Activated T-helper 2 cell treated with anti-CD3 and anti-CD28 coated beads, Interferon-gamma antibody, Interleukin-2, Interleukin-4, amounts not matched to agents 10 μg/mL and 5 μg/mL and 100 μg/mL, durations not matched to agents 14 hours and 24 hours and 36 hours (primary cell): ENCODE measurements around the gene PLEKHG5. TPM values are rescaled to one million over a fixed set of nuclear protein-coding genes. Genes with fewer than 3 reads are reported as not detected.

ENCODE experiments used
- DNase-seq: peaks from one replicate; pipeline ENCODE4 v3.0.0; 2021; ENCODE audit warnings: low spot score
- H3K27ac Mint-ChIP-seq: one replicate; pipeline ENCODE4 v1.8.0; 2021; ENCODE audit warnings: mixed read lengths
- H3K27me3 Mint-ChIP-seq: one replicate; pipeline ENCODE4 v1.8.0; 2021; ENCODE audit warnings: low read depth, mixed read lengths
- H3K36me3 Mint-ChIP-seq: one replicate; pipeline ENCODE4 v1.8.0; 2021; ENCODE audit warnings: low read depth, mixed read lengths
- H3K4me1 Mint-ChIP-seq: one replicate; pipeline ENCODE4 v1.8.0; 2021; ENCODE audit warnings: low read depth, mixed read lengths
- H3K4me3 Mint-ChIP-seq: one replicate; pipeline ENCODE4 v1.8.0; 2021; ENCODE audit warnings: low read depth, mild to moderate bottlenecking, moderate library complexity, mixed read lengths
- H3K9me3 Mint-ChIP-seq: one replicate; pipeline ENCODE4 v1.8.0; 2021; ENCODE audit warnings: mixed read lengths
- intact Hi-C: fragments of 100-400 bp; cut with micrococcal nuclease; formaldehyde crosslinking; loops from one replicate; pipeline ENCODE4 v1.15.1; 2023
- total RNA-seq: library from RNA; stranded (reverse); gene quantifications from 2 replicates; pipeline ENCODE4 v1.2.3, GENCODE V29; 2022

Gene PLEKHG5
- total RNA-seq, 1 donor from 2014 or later: 1.6 TPM

DNA sequence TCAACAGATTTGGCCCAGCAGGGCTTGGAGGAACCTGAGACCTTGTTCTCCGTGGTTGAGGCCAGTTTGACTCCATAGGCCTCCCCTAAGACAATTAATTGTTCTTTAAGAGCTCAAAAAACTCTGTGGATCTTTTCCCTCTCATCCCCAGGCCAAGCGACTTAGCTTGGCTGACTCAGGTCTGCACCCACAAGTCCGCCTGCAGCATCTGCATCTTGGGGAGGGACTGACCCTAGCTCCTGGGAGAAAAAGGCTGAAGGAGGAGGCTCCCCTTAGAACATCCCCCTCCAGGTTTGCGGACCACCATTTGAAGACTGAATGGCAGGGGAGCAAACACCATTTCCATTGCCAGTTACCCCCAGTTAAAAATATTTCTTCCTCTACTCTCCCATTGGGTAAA lies 70.2 kb downstream of the PLEKHG5 start:
- Mint-ChIP-seq H3K27ac (no peak overlapping the region), H3K4me1 (peaks cover 3% of the 10 kb centered on the region), H3K9me3 (no peaks in the 10 kb centered on the region), H3K27me3 (peaks cover 58% of the 10 kb centered on the region), H3K4me3 (no peak overlapping the region), H3K36me3 (no peaks in the 10 kb centered on the region)
- DNase-seq: no peak
- intact Hi-C loops: loop anchor here (5.0 kb wide), 1 partner anchor 174 kb away; no protein-coding TSS in a partner anchor

DNA sequence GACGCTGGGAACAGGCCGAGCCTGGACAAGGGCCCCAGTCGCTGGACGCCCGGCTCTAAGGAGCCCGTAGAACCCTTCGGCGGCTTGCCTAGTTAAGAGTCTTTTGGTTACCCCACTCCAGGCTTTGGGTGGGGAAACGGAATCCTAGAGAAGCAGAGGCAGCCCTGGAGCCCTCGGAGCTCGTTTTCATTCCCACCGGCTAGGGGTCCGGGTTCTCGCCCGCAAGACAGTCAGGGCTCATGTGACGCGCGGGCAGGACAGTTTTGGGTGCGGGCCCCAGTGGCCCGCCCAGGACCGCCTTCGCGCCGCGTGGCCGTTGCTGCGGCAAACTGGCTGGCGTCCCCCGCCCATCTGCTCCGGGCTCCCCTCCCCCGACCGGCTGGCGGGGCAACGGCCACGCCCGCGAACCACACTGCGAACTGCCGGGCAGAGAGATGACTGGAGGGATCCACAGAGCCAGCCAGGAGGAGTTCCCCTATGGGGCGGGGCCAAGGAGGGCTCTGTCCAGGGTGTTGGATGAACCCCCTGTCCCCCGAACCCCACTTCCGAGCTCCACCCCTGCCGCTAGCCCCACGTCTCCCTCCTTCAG lies 70.9 kb downstream of the PLEKHG5 start:
- no peak overlapping the region for H3K4me3 Mint-ChIP-seq
- intact Hi-C loops: loop anchor here (5.0 kb wide), 1 partner anchor 173 kb away; no protein-coding TSS in a partner anchor
- no peak overlapping the region for H3K27ac Mint-ChIP-seq
- peaks cover 60% of the 10 kb centered on the region for H3K27me3 Mint-ChIP-seq
- no peaks in the 10 kb centered on the region for H3K9me3 Mint-ChIP-seq
- peaks cover 3% of the 10 kb centered on the region for H3K4me1 Mint-ChIP-seq
- no peak for DNase-seq
- no peaks in the 10 kb centered on the region for H3K36me3 Mint-ChIP-seq

DNA sequence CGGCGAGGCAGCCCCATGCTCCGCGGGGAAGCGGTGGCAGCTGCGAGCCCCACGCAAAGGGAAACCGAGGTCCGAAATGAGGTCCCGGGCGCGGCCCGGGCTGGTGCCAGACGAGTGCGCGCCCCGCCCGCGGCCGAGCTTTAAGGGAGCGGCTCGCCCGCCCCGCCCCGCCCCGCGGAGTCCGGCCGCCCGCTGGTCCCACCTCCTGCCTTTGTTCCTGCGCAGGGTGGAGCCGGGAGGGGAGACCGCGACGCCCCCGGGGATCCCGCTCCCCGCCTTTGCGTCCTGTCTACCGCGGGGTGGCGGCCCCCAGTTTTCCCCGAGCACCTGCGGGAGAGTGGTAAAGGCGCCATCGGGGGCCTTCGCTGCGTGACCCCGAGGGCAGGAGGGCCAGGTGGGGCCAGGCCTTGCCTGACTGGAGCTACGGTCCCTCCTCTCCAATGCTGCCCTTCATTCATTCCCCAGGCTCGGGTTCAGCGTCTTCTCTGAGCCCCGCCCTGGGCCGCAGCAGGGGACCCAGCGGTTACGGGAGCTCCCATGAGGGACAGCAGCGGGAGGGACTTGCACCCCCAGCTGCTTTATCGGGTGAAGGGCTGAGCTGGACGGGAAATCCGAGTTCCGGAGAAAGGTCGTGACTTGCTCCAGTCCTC lies 71.5 kb downstream of the PLEKHG5 start, which contains the start of gene HES2:
HES2 (minus strand) TSS at position 116 of the 650 bp plus-strand sequence; CDS start at position 17, 99 bp downstream.
- no peak for DNase-seq
- peak within 1 kb of the TSS; percentile 5 for H3K4me3 Mint-ChIP-seq

DNA sequence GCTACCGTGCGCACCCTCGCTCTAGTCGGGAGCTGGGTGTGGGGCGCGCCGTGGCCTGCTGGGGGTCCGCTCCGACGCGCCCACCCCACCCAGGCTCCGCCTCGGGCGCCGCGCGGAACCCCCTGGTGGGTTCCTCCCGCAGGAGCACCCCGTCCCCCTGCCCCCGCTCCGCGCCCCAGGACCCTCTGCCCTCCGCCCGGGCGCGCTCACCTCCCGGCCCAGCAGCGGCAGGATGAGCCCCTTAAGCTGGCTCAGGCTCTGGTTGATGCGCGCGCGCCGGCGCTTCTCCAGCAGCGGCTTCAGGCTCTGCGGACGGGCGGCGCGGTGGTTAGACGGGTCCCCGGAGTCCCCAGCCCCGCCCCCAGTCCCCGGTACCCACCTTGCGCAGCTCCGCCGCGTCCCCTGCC lies 72.1 kb downstream of the PLEKHG5 start:
- intact Hi-C loops: no loop called here
- Mint-ChIP-seq H3K36me3 (no peaks in the 10 kb centered on the region), H3K27me3 (peaks cover 62% of the 10 kb centered on the region), H3K9me3 (no peaks in the 10 kb centered on the region), H3K4me1 (peaks cover 7% of the 10 kb centered on the region), H3K27ac (no peak overlapping the region), H3K4me3 (no peak overlapping the region)
- no peak for DNase-seq

More for the DNA sequence above, 71.5 kb downstream of the PLEKHG5 start, which contains the start of gene HES2:
- H3K27ac Mint-ChIP-seq: no peak within 1 kb of the TSS
- peaks cover 60% of the 10 kb centered on the region for H3K27me3 Mint-ChIP-seq
- H3K4me1 Mint-ChIP-seq: peaks cover 3% of the 10 kb centered on the region
- H3K36me3 Mint-ChIP-seq: no peaks in the 10 kb centered on the region
- H3K9me3 Mint-ChIP-seq: no peaks in the 10 kb centered on the region
- intact Hi-C loops: loop anchor here (5.0 kb wide), 1 partner anchor 173 kb away; no protein-coding TSS in a partner anchor

DNA sequence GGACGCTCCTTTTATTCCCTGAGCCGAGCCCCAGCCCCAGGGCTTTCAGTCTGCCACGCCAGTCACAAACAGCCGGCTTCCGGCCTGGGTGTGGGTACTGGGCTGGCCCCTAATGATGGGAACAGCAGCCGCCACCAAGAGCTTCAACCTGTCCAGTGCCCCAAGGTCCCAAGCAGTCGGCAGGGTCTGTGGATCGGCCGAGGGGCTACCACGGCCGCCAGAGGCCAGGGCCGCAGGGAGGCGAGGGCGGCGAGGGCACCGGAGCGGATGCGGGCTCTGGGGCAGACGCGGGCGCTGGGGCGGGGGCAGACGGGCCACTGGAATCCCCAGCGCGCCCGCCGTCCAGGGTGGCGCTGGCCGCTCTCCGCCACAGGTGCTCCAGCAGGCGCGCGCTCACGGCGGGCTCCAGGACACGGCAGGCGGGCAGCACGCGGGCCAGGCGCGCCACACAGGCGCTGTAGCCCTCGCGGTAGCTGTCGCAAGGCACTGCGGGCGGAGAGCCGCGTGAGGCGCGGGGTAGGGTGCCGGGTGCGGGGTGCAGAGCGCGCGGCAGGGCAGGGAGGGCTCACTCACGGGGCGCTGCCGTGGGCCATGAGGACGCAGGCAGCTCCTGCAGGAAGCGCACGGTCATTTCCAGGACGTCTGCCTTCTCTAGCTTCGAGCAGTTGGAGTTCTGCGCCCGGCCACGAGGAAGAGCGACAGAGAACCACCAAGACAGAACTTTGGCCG lies 72.6 kb downstream of the PLEKHG5 start:
- no peaks in the 10 kb centered on the region for H3K36me3 Mint-ChIP-seq
- peaks cover 7% of the 10 kb centered on the region for H3K4me1 Mint-ChIP-seq
- DNase-seq: no peak
- no peak overlapping the region for H3K27ac Mint-ChIP-seq
- no peaks in the 10 kb centered on the region for H3K9me3 Mint-ChIP-seq
- no peak overlapping the region for H3K4me3 Mint-ChIP-seq
- H3K27me3 Mint-ChIP-seq: peaks cover 60% of the 10 kb centered on the region
- intact Hi-C loops: no loop called here

DNA sequence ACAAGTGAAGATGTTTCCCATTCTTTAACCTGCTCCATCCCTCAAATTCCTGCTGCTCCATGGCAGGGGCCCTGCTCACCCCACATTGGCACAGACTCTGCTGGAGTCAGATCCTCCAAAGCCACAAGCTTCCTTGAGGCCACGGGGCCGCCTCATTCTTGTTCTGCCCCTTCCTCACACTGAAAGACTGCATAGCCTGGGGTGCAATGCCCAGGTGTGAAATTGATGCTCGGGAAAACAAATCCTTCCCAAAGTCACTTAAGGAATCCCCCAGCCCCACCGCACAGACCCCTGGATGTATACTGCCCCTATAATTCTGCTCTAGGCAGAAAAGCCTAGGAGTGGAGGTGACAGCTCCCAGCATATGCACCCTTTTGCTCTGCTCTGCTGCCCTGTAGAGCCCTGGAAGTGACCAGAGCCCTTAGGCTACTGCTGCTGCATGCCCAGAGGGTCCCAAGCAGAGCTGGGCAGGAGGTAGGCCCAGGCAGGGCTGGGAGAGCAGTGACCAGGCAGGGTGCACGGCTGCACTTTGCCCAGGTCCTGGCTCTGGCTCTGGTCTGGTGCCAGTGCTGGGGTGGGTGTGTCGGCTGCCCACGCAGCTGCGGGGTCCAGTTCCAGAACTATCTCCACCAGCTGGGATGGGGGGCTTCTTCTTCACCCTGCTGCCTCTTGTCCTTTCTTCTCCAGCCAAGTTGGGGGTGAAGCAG lies 73.4 kb downstream of the PLEKHG5 start:
- H3K36me3 Mint-ChIP-seq: no peaks in the 10 kb centered on the region
- H3K4me3 Mint-ChIP-seq: no peak overlapping the region

More for the DNA sequence above, 73.4 kb downstream of the PLEKHG5 start:
- DNase-seq: no peak
- no peaks in the 10 kb centered on the region for H3K9me3 Mint-ChIP-seq
- peaks cover 7% of the 10 kb centered on the region for H3K4me1 Mint-ChIP-seq
- H3K27me3 Mint-ChIP-seq: peaks cover 60% of the 10 kb centered on the region
- intact Hi-C loops: no loop called here
- H3K27ac Mint-ChIP-seq: no peak overlapping the region

Other genes with a start within 250 kb of the PLEKHG5 start
- gene HES3, start 247.5 kb downstream of the PLEKHG5 start, total RNA-seq: not detected in 2 replicates
- gene GPR153, start 230.6 kb downstream of the PLEKHG5 start, total RNA-seq: 1.5 TPM in 2 replicates
- gene ACOT7, start 97.9 kb downstream of the PLEKHG5 start, total RNA-seq: 128 and 132 TPM in 2 replicates
- 0.21 and 0.51 TPM in 2 replicates for gene HES2, start 71.7 kb downstream of the PLEKHG5 start, total RNA-seq
- gene ESPN, start 66.9 kb downstream of the PLEKHG5 start, total RNA-seq: 0.87 and 1.0 TPM in 2 replicates
- 88.0 and 89.7 TPM in 2 replicates for gene TNFRSF25, start 25.5 kb downstream of the PLEKHG5 start, total RNA-seq
- 43.4 and 50.0 TPM in 2 replicates for gene NOL9, start 62.8 kb upstream of the PLEKHG5 start, total RNA-seq
- not detected in 2 replicates for gene TAS1R1, start 63.6 kb upstream of the PLEKHG5 start, total RNA-seq
- 26.3 and 28.0 TPM in 2 replicates for gene ZBTB48, start 88.3 kb upstream of the PLEKHG5 start, total RNA-seq
- gene KLHL21, start 111.2 kb upstream of the PLEKHG5 start, total RNA-seq: 21.3 and 22.6 TPM in 2 replicates
- gene PHF13, start 122.1 kb upstream of the PLEKHG5 start, total RNA-seq: 19.7 and 20.4 TPM in 2 replicates
- gene THAP3, start 133.2 kb upstream of the PLEKHG5 start, total RNA-seq: 23.2 and 24.1 TPM in 2 replicates
- gene DNAJC11, start 210.1 kb upstream of the PLEKHG5 start, total RNA-seq: 69.6 and 74.0 TPM in 2 replicates